Activated CD4-positive, alpha-beta T cell treated with anti-CD3 and anti-CD28 coated beads, Interleukin-2, amount 10 ng/mL, durations not matched to agents 7 days and 5 days (primary cell): ENCODE data around the gene TMIE. TPM values are rescaled to one million over a fixed set of nuclear protein-coding genes. Genes with fewer than 3 reads are reported as not detected.

Source experiments
- CTCF ChIA-PET: fragments of 350-600 bp; sonication (Branson Sonifier 250); formaldehyde crosslinking; loops from one replicate; lab custom pipeline; 2021; ENCODE audit warnings: antibody characterized with exemption; lab: Charles Lee
- POLR2A ChIA-PET: fragments of 350-600 bp; sonication (Branson Sonifier 250); formaldehyde crosslinking; loops from one replicate; lab custom pipeline; 2021; ENCODE audit warnings: antibody characterized with exemption; lab: Charles Lee
- DNase-seq: peaks from one replicate; pipeline ENCODE4 v3.0.0-alpha.2; 2020
- H3K27ac Mint-ChIP-seq: one replicate; pipeline ENCODE4 v1.8.0; 2021; ENCODE audit warnings: mild to moderate bottlenecking, moderate library complexity, mixed read lengths
- H3K27me3 Mint-ChIP-seq: one replicate; pipeline ENCODE4 v1.8.0; 2021; ENCODE audit warnings: mixed read lengths
- H3K36me3 Mint-ChIP-seq: one replicate; pipeline ENCODE4 v1.8.0; 2021; ENCODE audit warnings: low read depth, mixed read lengths
- H3K4me1 Mint-ChIP-seq: one replicate; pipeline ENCODE4 v1.8.0; 2021; ENCODE audit warnings: mixed read lengths
- H3K4me3 Mint-ChIP-seq: one replicate; pipeline ENCODE4 v1.8.0; 2021; ENCODE audit warnings: mild to moderate bottlenecking, moderate library complexity, mixed read lengths
- H3K9me3 Mint-ChIP-seq: one replicate; pipeline ENCODE4 v1.8.0; 2021; ENCODE audit warnings: mixed read lengths
- total RNA-seq, 2 experiments: library from RNA; stranded (reverse); gene quantifications; one replicate each; pipeline ENCODE4 v1.2.3, GENCODE V29; 2021

Gene TMIE
- total RNA-seq, 2 experiments from 2014 or later = 1.2 to 1.6 TPM

DNA sequence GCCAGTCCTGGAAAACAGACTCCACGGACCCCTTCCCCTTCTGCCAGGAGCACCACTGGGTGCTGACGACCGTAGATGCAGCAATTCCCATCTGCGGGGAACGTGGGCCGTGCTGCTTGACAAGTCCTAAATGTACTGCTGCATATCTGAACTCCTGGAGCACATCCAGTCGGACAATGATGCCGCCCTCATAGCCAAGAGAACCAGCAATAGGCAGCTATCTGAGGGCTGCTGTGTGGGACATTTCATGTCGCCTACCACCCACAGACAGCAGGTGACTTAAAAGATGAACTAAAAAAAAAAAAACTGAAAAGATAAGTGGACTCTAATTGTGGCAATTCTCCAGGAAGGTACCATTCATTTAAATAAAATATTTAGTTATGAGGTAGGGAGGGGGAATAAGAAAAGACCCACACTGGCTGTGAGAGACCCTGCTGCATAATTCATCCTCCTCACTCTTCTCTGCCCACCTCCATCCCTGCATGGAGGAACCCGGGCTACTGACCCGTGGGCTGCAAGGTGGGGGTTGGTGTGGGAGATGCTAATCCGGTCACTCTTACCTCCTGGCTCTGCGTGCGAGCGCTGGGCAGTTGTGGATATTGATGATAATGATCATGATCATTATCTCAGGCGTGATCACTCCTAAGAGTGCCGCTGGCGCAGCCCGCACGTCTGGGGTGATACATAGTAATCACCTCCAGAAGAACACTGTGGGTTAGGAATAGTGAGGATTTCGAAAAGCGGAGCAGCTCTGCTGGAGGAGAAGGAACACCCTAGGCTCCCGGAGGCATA, 36.0 kb upstream of the TMIE start:
- H3K4me3 Mint-ChIP-seq = no peak overlapping the region
- no peak for DNase-seq
- ChIA-PET CTCF (no interaction called here), POLR2A (no interaction called here)
- H3K9me3 Mint-ChIP-seq = no peaks in the 10 kb centered on the region
- no peaks in the 10 kb centered on the region for H3K4me1 Mint-ChIP-seq
- H3K27ac Mint-ChIP-seq = no peak overlapping the region
- no peaks in the 10 kb centered on the region for H3K36me3 Mint-ChIP-seq
- H3K27me3 Mint-ChIP-seq = peaks cover 7% of the 10 kb centered on the region

DNA sequence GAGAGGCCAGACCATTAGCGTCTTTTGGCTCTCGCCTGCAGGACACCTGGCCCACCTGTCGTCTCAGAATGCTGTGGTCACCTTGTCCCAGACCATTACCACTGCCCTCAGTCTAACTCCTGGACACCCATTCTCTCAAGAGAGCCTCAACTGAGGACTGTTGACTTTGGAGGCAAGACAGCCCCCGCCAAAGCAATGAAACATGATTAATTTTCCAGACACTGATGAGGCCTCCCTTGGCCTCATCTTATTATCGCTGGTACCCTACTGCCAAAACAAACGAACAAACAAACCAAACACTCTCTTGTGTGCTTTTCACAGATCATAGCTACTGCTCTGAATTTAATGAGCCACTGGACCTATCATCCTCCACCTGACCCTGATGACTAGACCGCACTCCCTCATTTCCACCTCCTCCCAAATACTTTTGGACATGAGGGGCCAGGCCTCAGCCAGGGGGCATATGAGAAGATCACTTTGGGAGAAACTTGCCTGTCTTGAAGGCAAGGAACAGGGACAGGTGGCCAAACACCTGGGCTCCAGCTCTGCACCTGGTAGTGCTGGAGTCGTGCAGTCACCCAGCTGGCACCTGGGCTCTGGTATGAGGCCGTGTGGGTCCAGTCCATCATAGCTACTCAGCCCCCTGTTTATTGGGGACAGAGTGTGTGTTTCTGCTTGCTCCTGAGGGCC, 35.3 kb upstream of the TMIE start:
- Mint-ChIP-seq H3K36me3 (no peaks in the 10 kb centered on the region), H3K9me3 (no peaks in the 10 kb centered on the region), H3K27me3 (peaks cover 7% of the 10 kb centered on the region), H3K4me3 (no peak overlapping the region), H3K4me1 (no peaks in the 10 kb centered on the region), H3K27ac (no peak overlapping the region)
- CTCF ChIA-PET = no interaction called here
- no peak for DNase-seq
- POLR2A ChIA-PET = no interaction called here

DNA sequence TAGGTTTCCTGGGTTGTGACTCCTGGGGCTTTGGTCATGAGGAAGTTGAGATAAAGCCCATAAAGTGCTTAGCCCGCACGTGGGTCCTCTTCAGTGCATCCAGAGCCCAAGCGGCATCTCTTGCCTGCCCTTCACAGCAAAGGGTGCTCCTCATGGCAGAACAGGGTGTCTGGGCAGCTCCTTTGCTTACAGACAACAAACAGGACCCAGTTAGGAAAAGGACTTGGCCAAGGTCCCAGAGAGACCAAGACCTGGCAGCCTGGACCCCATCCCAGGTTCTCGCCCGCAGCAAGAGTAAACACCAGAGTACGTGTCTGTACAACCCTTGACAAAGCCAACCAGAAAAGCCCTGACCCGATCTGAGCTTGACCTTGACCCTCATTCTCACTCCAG, 34.7 kb upstream of the TMIE start:
- CTCF ChIA-PET = no interaction called here
- POLR2A ChIA-PET = no interaction called here
- H3K4me3 Mint-ChIP-seq = no peak overlapping the region

DNA sequence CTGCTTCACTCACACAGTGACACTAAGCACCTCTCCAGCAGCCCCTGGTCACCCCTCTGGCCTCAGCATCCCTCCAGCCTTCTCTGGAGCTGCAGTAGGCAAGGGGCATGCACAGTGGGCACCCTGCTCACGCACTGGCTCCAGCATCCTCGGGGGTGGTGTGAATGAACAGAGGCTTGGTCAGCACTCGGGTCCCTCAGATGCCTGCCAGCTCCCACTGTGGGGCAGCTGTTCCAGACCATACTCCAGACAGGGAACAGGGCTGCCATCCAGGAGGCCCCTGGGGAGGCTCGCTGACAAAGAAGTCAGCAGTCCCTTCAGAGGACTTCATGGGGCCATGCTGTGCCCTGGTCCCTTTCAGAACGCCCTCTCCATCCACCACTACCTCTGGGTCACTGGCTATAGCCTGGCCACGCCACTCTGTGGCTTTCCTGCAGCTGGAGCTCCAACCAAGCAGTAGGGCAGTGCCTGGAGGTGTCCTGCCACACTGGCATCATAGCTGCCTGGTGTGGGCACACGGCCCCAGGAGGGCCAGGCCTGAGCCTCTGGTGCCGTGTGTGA, 34.1 kb upstream of the TMIE start:
- POLR2A ChIA-PET = no interaction called here
- no peak for DNase-seq
- CTCF ChIA-PET = no interaction called here
- no peaks in the 10 kb centered on the region for H3K4me1 Mint-ChIP-seq
- H3K36me3 Mint-ChIP-seq = no peaks in the 10 kb centered on the region
- H3K4me3 Mint-ChIP-seq = no peak overlapping the region
- H3K9me3 Mint-ChIP-seq = no peaks in the 10 kb centered on the region
- no peak overlapping the region for H3K27ac Mint-ChIP-seq
- peaks cover 5% of the 10 kb centered on the region for H3K27me3 Mint-ChIP-seq

More for the DNA sequence above, 34.7 kb upstream of the TMIE start:
- peaks cover 7% of the 10 kb centered on the region for H3K27me3 Mint-ChIP-seq
- no peak overlapping the region for H3K27ac Mint-ChIP-seq
- no peak for DNase-seq
- no peaks in the 10 kb centered on the region for H3K4me1 Mint-ChIP-seq
- H3K36me3 Mint-ChIP-seq = no peaks in the 10 kb centered on the region
- no peaks in the 10 kb centered on the region for H3K9me3 Mint-ChIP-seq

DNA sequence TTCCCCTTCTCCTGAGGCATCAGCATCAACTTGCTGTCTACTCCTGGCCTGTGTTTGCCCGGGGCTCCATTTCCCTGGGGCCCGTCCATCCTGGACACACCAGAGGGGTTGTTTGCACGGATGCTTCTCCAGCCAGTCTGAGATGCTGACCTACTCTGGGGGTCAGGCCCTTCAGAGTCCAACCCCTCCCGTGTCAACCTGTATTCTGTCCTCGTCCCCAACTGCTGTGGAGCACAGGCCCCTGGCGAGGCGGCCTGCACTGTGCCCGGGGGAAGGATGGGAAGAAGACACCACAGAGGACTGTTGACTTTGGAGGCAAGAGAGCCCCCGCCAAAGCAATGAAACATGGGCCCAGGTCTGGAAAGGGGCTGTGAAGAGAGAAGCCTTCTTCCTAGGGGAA, 33.5 kb upstream of the TMIE start:
- no peaks in the 10 kb centered on the region for H3K4me1 Mint-ChIP-seq
- DNase-seq = no peak
- CTCF ChIA-PET = no interaction called here
- no peak overlapping the region for H3K4me3 Mint-ChIP-seq
- no peaks in the 10 kb centered on the region for H3K27me3 Mint-ChIP-seq
- H3K36me3 Mint-ChIP-seq = no peaks in the 10 kb centered on the region
- H3K27ac Mint-ChIP-seq = no peak overlapping the region
- H3K9me3 Mint-ChIP-seq = no peaks in the 10 kb centered on the region
- POLR2A ChIA-PET = no interaction called here

DNA sequence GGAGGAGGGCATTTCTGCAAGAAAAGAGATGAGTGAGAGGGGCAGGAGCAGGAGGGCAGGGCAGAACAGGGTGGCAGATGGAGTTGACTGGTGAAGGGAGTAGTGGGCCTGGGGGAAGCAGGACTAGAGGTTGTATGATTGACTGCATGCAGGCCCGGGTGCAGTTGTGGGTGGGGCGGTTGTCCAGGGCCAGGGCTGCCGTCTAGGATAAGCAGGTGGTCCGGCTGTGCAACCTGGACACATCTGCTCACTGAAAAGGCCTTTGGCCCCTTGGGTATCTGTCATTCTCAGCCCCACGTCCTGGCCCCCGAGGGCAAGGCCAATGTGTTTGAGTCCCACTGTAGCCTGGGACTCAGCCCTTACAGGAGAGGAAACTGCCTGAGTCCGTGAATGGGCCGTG, 33.1 kb upstream of the TMIE start:
- CTCF ChIA-PET = no interaction called here
- Mint-ChIP-seq H3K4me3 (no peak overlapping the region), H3K9me3 (no peaks in the 10 kb centered on the region), H3K4me1 (no peaks in the 10 kb centered on the region), H3K27me3 (no peaks in the 10 kb centered on the region), H3K27ac (no peak overlapping the region), H3K36me3 (no peaks in the 10 kb centered on the region)
- POLR2A ChIA-PET = no interaction called here
- DNase-seq = no peak

DNA sequence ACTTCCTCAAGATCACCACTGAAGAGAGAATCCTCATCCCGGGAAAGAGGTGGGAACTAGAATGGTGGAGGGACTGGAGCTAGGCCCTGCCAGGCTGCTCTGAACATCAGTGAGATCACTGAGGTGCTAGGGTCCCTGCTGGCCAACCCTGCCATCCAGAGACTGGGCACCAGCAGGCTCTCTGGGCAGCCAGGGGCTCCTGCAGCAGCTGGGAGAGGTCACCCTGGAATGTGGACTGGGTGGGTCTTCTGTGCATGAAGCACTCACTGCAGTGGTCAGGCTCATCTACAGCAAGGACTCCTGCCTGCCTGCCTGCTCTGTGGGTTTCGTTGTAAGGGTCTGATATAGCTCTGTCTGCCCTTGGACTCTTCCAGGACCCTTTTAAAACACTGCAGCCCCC, 32.6 kb upstream of the TMIE start:
- Mint-ChIP-seq H3K4me3 (no peak overlapping the region), H3K36me3 (no peaks in the 10 kb centered on the region), H3K27ac (no peak overlapping the region), H3K4me1 (no peaks in the 10 kb centered on the region), H3K27me3 (no peaks in the 10 kb centered on the region), H3K9me3 (no peaks in the 10 kb centered on the region)
- POLR2A ChIA-PET = no interaction called here
- CTCF ChIA-PET = no interaction called here
- DNase-seq = no peak

DNA sequence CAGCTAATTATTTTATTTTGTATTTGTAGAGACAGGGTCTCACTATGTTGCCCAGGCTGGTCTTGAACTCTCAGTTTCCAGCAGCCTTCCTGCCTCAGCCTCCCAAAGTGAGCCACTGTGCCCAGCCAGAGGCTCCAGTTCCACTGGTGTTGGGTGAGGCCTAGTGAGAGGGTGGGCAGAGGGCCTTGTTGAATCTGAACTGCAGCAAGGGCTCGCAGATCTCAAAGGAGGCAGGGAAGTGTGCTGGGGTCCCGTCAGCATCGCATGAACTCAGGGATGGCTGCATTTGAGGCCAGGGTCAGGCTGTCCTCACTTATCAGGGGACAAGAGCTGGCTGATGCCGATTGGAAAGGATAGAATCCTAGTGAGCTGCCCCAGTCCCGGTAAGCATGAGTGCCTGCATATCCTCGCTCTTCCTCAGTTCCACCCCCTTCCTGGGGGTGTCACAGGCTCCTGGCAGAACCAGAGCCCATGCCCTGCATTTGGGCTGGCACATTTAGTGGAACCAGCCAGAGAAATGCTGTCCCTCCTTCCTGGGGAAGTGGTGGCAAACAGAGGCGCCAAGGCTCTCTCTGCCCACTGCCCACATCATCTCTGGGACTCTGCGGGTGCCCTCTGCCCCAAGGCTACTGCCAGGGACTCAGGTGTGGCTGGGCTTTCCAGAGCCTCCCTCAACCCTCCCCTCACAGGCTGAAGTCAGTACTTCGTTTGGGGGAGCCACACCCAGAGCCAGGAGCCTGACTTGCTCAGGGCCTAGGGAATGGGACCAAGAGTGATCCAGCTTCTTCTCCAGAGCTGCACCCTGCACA, 31.8 kb upstream of the TMIE start:
- no peak overlapping the region for H3K27ac Mint-ChIP-seq
- H3K9me3 Mint-ChIP-seq = no peaks in the 10 kb centered on the region
- POLR2A ChIA-PET = no interaction called here
- no peaks in the 10 kb centered on the region for H3K36me3 Mint-ChIP-seq
- DNase-seq = no peak
- H3K4me1 Mint-ChIP-seq = no peaks in the 10 kb centered on the region
- H3K4me3 Mint-ChIP-seq = no peak overlapping the region
- H3K27me3 Mint-ChIP-seq = no peaks in the 10 kb centered on the region
- CTCF ChIA-PET = no interaction called here

DNA sequence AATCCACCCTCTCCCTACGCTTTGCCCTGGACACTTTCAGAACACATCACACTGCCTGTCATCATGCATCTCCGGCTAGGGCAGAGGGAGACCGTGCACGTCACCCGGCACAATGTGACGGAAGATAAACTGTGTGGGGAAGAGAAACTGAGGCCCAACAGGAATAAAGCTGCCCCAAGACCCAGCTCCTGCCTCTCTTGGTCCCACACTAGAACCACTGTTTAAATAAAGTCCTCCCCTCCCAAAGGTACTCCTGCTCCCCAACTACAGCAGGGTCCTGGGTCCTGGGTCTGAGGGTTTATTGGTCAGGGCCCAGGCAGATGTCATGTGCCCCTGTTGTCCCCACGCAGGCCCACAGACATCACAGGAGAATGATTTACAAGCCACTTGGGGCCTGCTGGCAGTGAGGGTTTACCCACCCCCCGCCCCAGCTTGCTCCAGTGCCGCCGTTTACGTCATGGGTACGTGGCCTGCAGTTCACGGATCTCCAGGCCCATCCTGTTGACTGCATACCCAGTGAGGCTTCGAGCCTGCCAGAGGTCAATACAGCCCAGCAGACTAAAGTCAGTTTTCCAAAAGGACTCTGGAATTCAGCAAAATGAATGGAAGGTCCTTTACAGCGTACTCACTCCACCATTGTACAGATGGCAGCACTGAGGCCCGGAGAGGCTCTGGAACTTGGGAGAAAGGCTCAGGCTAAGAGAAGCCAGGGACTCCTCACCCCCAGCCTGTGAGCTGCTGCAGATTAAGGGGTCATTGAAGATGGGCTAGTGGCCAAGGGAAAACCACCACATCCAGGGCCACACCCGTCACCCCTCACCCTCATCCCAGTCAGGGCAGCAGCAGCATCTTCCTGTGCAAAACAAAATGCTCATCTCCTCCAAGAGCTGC, 30.9 kb upstream of the TMIE start:
- H3K27ac Mint-ChIP-seq = no peak overlapping the region
- H3K4me1 Mint-ChIP-seq = no peaks in the 10 kb centered on the region
- POLR2A ChIA-PET = no interaction called here
- H3K4me3 Mint-ChIP-seq = no peak overlapping the region
- CTCF ChIA-PET = no interaction called here
- DNase-seq = no peak
- no peaks in the 10 kb centered on the region for H3K36me3 Mint-ChIP-seq
- H3K27me3 Mint-ChIP-seq = no peaks in the 10 kb centered on the region
- H3K9me3 Mint-ChIP-seq = no peaks in the 10 kb centered on the region

DNA sequence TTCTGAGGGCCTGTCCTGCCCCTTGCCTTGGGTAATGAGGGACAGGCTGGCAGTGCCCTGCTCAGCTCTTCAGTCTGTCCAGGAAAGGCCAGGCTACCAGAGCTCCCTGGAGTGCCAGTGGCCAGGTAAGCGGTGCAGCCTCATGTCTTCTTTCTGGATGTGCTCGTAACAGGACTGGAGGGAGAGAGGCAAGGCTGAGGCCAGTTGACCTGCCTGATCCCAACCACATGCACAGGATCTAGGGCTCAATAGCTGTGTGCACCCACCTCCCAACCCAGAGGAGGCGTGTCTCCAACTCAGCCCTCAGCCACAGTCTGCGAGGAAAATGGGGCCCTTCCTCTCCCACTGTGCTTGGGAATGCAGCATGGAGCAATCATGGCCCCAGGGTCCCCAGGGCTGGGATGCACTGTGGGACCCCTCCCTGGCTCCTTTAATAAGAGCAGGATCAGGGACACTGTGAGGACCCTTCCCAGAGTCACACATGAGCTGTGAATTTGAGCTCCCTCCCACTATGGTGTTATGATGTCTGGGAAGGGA, 30.2 kb upstream of the TMIE start:
- Mint-ChIP-seq H3K4me3 (no peak overlapping the region), H3K27me3 (no peaks in the 10 kb centered on the region), H3K9me3 (no peaks in the 10 kb centered on the region), H3K4me1 (no peaks in the 10 kb centered on the region), H3K27ac (no peak overlapping the region), H3K36me3 (no peaks in the 10 kb centered on the region)
- DNase-seq = no peak
- CTCF ChIA-PET = interaction anchor here (0.7 kb wide), 1 partner anchor 41 kb away, joined by 4 read pairs; no protein-coding TSS in a partner anchor
- POLR2A ChIA-PET = no interaction called here

DNA sequence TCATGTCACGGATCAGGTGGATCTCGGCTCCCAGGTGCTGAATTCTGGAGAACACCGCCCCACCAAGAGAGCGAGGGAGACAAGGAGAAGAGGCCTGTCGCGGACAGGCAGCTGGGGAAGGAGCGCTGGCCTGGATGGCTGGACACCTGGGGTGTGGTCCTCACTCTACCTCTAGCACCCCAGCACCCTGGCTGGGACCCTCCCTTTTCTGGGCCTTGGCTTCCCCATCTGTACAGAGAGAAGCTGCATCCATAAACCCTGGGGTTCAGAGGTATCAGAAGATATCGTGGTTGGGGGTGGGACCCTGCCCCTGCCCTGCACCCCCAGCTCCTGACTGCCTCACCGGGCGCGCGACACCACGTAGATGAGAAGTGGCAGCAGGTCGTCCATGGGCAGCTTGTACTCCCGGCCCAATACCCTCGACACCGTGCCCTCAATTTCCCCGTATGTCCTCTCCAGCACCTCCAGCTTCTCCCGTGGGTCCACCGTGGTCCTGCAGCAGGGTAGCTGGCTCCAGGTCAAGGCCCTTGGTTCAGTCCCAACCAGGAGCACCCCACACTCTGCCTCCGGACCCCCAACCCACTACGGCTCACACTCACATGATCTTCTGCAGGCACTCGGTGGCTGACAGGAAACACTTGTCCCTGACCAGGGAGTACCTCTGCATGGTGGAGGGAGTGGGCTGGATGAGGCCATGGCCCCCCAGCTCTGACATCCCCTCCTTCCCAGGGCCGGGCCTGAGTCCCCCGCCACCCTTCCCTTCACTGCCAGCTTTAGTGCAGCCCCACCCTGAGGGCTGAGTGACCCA, 29.4 kb upstream of the TMIE start:
- Mint-ChIP-seq H3K9me3 (no peaks in the 10 kb centered on the region), H3K27ac (no peak overlapping the region), H3K36me3 (no peaks in the 10 kb centered on the region), H3K27me3 (no peaks in the 10 kb centered on the region), H3K4me1 (no peaks in the 10 kb centered on the region), H3K4me3 (no peak overlapping the region)
- DNase-seq = no peak
- POLR2A ChIA-PET = no interaction called here
- CTCF ChIA-PET = interaction anchor here (0.5 to 1.0 kb wide), 3 partner anchors 11 to 573 kb away, joined by 4 to 5 read pairs (median 4); no protein-coding TSS in a partner anchor
